HG02970 (cell line): ENCODE measurements around the gene DOK7.
"Not testable (repeated sequence)": the region's sequence is repeated elsewhere in the genome, so short reads cannot be mapped to it uniquely, and the experiment has no call there.

Experiments used
- ATAC-seq: cut with Tn5 transposase; IDR thresholded peaks from one replicate; pipeline ENCODE4 v1.9.1; 2021; ENCODE audit warnings: mild to moderate bottlenecking, moderate library complexity, moderate number of reproducible peaks; ENCODE audit not compliant: unreplicated experiment, low FRiP score

Gene DOK7

DNA sequence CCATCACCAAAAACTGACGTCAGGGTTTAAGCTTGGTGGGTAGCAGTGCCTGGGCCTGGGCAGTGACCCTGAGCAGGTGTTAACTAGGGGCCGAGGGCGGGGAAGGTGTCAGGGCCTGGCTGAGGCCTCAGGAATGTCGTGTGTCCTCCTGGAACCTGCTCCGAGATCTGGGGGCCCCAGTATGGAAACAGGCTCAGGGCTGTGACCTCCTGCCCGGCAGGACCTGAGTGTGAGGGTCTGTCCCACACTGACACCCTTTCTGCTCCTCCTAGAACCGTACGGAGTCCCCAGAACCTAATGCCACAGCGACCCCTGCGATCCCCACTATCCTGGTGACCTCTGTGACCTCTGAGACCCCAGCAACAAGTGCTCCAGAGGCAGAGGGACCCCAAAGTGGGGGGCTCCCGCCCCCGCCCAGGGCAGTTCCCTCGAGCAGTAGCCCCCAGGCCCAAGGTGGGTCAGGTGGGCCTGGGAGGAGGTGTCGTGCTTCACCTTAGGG, 20.6 kb upstream of the DOK7 start:
- no peak for ATAC-seq

DNA sequence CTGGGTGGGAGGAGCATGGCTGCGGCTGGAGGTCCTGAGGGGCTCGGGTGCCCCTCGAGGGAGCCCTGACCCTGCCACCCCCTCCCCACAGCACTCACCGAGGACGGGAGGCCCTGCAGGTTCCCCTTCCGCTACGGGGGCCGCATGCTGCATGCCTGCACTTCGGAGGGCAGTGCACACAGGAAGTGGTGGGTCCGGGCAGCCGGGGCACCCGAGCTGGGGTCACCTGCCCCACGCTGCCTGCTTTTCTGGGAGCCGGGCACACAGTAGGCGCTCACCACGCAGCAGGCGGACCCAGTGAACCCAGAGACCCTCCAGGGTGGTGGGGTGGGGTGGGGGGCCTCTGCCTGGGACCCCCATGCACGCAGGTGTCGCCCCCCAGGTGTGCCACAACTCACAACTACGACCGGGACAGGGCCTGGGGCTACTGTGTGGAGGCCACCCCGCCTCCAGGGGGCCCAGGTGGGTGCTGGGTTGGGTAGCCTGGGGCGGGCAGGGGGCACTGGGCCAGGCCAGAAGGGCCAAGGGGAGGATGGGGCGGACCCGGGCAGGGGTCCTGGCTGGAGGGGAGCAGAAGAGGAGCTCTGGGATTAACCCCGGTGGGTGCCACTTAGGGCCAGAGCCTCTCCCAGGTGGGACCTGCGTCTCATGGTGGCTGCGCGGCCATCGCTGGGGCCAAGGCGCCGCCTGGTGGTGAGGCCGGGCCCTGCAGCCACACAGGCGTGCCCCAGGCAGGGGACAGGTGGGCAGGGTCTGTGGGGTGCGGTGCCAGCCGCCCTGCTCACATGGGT, 20.0 kb upstream of the DOK7 start:
- no peak for ATAC-seq

DNA sequence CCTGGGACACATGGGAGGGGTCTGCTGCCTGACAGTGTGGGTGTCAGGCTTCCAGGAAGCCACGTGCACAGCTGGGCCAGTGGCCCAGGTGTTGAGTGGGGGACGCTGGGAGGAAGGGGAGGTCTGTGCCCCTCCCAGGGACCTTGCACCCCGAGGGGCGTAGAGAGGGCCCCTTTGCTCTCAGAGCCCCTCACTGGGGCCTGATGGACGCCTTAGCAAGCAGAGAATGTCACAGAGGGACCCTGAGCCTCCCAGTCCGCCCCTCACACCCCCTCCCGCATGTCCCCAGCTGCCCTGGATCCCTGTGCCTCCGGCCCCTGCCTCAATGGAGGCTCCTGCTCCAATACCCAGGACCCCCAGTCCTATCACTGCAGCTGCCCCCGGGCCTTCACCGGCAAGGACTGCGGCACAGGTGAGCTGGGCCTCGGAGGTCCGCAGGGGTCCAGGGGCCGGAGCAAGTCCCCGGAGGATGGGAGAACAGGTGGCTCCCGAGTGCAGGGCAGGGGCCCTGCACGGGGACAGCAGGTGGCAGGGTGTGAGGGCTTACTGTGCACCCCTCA, 19.3 kb upstream of the DOK7 start:
- no peak for ATAC-seq

DNA sequence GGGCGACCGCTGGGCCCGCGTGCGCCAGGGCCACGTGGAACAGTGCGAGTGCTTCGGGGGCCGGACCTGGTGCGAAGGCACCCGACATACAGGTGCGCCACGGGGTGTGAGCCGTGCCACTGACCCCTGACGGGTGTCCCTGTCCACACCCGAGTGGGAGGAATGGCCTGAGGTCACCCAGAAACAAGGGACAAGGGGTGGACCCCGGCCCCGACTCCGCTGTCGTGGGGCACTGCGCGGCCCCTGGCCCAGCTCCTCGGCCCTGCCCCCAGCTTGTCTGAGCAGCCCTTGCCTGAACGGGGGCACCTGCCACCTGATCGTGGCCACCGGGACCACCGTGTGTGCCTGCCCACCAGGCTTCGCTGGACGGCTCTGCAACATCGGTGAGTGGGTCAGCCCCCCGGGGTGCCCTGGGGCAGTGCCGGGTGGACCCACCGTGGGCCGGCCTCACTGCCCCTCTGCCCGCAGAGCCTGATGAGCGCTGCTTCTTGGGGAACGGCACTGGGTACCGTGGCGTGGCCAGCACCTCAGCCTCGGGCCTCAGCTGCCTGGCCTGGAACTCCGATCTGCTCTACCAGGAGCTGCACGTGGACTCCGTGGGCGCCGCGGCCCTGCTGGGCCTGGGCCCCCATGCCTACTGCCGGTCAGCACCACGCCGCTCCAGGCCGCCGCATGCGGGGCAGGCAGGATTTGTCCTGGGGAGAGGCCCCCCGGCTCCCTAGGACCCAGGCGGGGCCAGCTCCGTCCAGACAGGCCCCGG, 18.6 kb upstream of the DOK7 start:
- ATAC-seq = no peak

DNA sequence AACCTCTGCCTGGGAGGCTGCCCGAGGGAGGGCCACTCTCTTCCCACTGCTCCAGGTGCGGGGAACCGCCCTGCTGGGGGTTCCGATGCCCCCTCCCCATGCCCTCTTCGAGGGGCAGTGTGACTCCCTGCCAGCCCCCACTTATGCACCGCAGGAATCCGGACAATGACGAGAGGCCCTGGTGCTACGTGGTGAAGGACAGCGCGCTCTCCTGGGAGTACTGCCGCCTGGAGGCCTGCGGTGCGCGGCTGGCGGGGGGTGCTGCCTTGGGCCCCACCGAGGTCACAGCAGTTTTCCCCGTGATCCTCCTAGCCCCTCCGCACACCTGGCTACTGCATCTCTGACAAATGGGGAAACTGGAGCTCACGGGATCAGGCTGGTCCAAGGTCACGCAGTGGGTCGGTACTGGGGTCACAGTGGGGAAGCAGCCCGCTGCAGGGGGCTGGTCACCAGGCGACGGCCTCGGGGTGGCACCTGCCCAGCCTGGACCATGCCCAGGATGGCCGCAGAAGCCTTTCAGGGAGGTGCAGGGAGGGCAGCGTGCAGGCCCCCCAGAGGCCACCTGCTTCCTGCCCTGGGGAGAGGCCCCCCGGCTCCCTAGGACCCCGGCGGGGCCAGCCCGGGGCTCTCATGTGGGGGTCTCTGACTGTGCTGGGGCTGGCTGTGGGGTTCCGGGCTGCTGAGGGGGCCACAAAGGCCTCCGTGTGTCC, 17.8 kb upstream of the DOK7 start:
- no peak for ATAC-seq

DNA sequence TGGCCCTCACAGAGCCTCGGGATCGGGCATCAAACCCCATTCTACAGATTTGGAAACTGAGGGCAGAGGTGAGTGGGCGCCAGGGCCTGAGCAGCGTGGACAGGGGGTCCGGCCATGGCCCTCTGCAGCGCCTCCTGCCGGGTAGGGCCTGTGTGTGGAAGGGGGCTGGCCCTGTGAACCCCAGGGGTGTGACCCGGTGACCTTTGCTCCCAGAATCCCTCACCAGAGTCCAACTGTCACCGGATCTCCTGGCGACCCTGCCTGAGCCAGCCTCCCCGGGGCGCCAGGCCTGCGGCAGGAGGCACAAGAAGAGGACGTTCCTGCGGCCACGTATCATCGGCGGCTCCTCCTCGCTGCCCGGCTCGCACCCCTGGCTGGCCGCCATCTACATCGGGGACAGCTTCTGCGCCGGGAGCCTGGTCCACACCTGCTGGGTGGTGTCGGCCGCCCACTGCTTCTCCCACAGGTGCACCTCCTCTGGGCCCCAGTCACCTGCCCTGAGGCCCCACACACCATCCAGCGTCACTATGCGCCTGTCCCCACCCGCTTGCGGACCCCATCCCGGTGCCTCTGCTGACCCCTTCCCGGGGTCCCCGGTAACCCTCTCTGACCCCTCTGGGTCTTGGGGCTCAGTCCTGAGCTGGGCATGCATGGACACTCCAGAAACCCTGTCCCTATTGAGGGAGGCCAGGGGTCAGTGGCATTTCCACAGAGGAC, 17.1 kb upstream of the DOK7 start:
- ATAC-seq = no peak

DNA sequence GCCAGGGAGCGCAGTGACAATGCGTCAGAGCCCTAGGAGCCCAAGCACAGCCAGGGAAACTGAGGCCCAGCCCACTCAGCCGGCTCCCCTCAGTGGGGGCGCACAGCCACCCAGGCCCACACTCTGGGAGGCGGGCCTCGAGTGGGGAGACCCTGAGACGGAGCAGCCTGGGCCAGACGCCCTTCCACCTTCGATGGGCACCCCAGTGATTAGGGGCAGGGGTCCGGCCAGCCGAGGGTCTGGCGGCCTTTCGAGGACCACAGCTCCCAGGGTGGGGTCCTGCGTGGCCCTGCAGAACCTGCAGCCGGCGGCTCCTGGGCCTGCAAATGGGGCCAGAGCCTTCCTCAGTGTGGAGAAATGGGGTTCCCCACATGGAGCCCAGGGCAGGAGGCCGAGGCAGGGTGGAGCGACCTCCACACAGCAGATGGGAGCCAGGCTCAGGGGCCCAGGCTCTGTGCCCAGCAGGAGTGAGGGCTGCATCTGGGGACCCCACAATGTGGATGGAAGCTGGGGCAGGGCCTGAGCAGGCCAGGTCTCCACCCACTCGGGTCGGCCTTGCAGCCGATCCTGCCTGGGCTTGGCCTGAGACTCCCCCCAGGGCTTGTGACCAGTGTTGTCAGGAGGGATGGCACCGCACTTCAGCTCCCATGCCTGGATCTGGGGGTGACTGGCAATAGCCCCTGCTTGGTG, 16.3 kb upstream of the DOK7 start:
- no peak for ATAC-seq

DNA sequence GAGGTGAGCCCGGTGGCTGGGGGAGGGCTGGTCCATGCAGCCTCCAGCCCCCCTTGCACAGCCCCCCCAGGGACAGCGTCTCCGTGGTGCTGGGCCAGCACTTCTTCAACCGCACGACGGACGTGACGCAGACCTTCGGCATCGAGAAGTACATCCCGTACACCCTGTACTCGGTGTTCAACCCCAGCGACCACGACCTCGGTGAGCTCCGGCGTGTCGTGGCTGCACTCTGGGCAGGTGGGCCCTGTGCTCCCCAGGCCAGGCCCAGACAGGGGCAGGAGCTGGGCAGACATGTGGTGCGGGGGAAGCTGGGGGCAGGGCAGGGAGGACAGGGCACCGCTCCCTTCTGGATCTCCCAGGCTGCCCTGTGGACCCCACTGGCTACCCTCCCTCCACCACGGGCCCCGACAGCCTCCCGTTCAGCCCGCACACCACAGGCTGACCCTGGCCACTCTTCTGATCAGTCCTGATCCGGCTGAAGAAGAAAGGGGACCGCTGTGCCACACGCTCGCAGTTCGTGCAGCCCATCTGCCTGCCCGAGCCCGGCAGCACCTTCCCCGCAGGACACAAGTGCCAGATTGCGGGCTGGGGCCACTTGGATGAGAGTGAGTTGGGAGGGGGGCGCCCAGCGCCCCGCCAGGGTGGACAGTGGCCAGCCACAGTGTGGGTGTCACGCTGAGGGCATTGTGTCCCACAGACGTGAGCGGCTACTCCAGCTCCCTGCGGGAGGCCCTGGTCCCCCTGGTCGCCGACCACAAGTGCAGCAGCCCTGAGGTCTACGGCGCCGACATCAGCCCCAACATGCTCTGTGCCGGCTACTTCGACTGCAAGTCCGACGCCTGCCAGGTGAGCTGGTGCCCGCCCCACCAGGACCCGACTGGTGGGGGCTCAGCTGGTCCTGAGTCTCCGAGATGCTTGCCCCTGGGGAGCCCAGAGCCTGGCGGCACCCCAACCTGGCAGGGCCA, 15.4 kb upstream of the DOK7 start:
- no peak for ATAC-seq

DNA sequence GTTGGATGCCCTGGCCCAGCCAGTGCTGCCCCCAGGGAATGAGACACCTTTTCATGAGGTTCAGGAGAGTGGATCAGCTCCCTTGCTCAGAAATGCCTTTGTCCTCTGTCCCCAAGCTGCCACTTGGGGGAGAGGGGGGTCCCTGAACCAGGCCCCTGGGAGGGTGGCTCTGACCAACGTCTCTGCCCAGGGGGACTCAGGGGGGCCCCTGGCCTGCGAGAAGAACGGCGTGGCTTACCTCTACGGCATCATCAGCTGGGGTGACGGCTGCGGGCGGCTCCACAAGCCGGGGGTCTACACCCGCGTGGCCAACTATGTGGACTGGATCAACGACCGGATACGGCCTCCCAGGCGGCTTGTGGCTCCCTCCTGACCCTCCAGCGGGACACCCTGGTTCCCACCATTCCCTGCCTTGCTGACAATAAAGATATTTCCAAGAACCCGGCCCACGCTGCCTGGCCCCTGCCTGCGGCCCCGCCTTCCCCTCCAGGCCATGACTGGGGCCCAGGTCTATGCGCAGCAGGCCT, 14.0 kb upstream of the DOK7 start:
- ATAC-seq = no peak

DNA sequence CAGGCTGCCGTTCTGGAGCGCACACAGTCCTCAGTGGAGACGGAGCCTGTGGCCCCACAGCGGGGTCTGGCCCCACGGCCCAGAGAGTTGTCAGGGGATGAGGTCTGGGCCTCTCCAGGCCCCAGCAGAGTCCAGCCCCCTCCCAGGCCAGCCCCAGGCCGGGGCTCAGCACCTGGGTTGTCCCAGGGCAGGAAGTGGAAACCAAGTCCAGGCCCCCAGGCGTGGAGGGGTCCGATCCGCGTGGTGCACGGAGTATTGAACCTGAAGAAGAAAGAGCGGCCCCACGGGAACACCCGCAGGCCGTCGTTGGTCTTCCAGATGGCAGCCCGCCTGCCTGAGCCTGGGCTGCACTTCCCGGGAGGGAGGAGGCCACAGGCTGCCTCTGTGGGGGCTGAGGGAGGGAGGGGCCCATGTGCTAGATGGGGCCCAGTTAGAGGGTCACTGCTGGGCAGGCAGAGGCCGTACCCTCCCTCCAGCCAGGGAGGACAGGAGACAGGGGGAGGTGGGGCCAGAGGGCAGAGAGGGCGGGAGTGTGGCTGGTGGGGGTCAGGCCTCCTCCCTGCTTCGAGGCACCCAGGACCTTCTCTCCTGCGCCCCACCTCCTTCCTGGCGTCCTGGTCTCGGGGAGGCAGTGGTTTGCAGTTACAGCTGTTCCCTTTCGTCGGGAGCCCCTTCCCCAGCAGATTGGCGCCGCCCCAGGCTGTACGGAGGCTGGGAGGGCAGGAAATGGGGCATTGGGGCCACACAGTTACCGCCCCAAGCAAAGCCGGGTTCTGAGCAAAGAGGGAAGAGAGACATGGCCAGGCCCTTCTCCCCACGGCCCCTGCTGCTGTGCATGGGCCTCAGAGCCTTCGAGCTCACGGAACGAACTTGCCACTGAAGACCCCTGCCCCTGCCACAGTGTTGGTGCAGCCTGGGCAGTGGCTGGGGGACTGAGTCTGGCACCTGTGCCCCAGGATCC, 13.3 kb upstream of the DOK7 start:
- ATAC-seq = no peak

DNA sequence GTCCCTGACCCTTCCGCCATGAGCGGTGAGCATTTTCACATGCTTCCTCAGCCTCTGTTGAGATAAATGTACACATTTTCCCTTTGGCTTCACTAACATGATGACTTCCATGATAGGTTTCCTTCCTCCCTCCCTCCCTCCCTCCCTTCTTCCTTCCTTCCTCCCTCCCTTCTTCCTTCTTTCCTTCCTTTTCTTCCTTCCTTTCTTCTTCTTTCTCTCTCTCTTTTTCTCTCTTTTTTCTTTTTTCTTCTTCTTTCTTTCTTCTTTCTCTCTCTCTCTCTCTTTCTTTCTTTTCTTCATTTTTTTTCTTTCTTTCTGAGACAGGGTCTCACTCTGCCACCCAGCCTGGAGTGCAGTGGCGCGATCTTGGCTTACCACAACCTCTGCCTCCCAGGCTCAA, 12.5 kb upstream of the DOK7 start:
- no peak for ATAC-seq

DNA sequence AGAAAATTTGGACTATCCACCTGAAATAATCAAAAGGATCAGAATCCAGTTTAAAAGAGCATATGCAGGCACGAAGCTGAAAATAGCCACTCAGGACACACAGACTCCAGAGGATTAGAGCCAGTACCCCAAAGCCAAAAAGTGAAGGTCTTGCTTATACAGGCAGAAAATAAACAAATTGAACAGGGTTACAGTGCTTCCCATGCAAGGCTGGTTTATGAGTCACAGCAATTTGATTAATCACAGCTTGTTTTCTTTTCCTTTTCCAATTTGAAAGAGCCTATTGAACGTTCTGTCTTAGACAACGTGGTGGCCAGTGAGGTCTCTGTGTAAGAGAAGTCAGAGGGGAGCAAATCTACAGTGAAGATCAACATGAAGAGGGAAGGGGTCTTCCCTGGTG, 11.2 kb upstream of the DOK7 start:
- no peak for ATAC-seq

DNA sequence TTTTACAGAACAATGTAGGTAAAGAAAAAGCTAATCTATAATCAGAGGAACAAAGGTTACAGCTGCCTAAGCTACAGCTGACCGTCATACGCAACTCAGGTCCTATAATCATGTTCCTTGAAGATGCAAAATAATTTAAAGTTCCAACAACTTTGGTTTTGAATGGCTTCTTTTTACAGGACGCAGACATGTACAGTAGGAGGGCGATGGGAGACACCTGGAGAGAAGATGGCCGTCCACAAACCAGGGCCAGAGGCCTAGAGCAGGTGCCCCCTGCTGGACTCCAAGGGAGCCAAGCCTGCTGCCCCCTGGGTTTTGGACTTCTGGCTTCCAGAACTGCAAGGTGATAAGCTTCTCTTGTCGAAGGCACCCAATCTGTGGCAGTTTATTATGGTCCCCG, 10.7 kb upstream of the DOK7 start:
- ATAC-seq = no peak

DNA sequence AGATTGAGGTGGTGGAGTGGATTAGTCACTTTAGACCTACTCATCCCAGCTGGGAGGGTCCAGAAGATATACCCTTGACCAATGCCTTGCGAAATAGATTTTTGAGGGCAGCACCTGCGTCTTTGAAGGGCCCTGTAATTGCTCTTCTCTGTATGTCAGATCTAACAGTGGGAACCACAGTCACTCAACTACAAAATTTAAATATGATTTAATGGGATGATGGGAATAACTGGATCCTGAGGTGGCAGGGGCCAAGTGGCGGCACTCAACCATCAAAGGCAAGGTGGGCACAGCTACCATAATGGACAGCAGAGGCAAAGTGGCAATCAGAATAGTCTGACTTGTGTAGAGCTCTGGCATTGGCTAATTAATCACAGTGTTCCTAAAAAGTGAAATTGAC, 7.5 kb upstream of the DOK7 start:
- not testable (repeated sequence) for ATAC-seq

DNA sequence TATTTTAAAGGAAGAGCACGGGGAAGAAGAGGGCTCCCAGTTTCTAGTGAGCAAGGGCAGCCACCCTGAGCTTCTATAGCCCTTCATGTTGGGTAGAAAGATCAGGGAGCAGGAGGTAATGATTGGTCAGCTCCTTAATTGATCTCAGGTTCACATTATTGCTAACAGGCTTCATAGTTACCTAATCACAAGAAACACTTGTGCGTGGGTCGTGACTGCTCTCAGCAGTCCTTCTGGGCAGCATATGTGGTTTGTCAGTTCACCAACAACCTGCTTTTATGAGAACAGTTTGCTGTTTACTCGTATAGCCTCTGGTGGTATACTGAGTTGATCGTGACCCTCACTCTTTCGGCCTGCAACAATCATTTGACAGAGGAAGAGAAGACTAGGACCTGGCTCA, 4.7 kb upstream of the DOK7 start:
- no peak for ATAC-seq

DNA sequence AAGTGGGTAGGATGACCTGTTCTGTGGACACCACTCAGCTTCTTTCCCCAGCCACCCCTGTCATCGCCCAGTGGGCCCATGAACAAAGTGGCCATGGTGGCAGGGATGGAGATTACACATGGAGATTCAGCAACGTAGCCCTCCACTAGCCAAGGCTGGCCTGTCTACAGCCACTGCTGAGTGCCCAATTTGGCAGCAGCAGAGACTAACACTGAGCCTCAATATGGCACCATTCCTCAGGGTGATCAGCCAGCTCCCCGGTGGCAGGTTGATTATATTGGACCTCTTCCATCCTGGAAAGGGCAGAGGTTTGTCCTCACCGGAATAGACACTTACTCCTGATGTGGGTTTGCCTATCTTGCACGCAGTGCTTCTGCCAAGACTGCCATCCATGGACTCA, 4.0 kb upstream of the DOK7 start:
- not testable (repeated sequence) for ATAC-seq

DNA sequence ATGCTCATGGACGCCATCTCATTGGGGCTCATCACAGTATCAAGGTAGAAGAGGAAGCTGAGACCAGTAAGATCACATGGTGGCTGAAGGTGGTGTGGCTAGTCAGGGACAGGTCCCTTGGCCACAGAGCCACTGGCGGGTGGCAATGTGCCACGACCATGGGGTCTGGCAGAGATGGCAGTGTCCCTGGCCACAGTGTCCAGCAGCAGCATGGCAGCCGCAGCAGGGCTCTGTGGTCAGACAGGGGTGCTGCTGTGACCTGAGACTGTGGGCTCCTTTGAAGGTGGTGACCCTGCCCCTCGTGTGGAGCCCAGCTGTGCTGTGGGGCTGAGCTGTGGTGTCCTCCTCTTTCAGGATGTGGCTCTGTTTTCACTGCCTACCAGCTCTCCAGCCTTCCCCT, 2.2 kb upstream of the DOK7 start:
- no peak for ATAC-seq
